ENCODE data around the gene KRT9. TPM values are rescaled to one million over a fixed set of nuclear protein-coding genes. Genes with fewer than 3 reads are reported as not detected.

The KRT9 gene
- total and polyA plus RNA-seq, 2 of the 13 experiments (the other 11 are each of a cell fraction or from before 2014, with no cell fraction given): not detected

GRCh38 chr17:41527063-41528023, 44.5 kb downstream of the KRT9 start (continued):
- TF ChIP-seq HBP1 (CRISPR knock-in tag; IDR thresholded peaks at IDR 0.05; ENCODE audit: low read depth) (no peak), ZGPAT (CRISPR knock-in tag; IDR thresholded peaks at IDR 0.05) (no peak), ZNF335 (CRISPR knock-in tag; IDR thresholded peaks at IDR 0.05) (peak; percentile 9; the same call in 1 of the 2 replicates), HINFP (CRISPR knock-in tag; IDR thresholded peaks at IDR 0.05; ENCODE audit: low read depth) (no peak), E2F2 (CRISPR knock-in tag; IDR thresholded peaks at IDR 0.05; ENCODE audit: borderline replicate concordance) (no peak), ZNF225 (CRISPR knock-in tag; IDR thresholded peaks at IDR 0.05) (0 out of 2 replicates have a peak, but pooled peaks have one; percentile 20), HNRNPH1 (optimal IDR thresholded peaks at IDR 0.05; ENCODE audit: low read depth, low read length) (no peak), TOPORS (CRISPR knock-in tag; IDR thresholded peaks at IDR 0.05) (no peak), STAT5B (CRISPR knock-in tag; IDR thresholded peaks at IDR 0.05) (no peak), ZNF556 (CRISPR knock-in tag; IDR thresholded peaks at IDR 0.05; ENCODE audit: borderline replicate concordance) (no peak), KDM5B (CRISPR knock-in tag; IDR thresholded peaks at IDR 0.05; ENCODE audit: borderline replicate concordance) (peak; percentile 72), ADNP (CRISPR knock-in tag; IDR thresholded peaks at IDR 0.05) (no peak), HOXA5 (CRISPR knock-in tag; IDR thresholded peaks at IDR 0.05) (no peak), PBX3 (CRISPR knock-in tag; IDR thresholded peaks at IDR 0.05; ENCODE audit: borderline replicate concordance) (no peak), ZNF468 (CRISPR knock-in tag; IDR thresholded peaks at IDR 0.05) (0 out of 2 replicates have a peak, but pooled peaks have one; percentile 51), ZSCAN31 (CRISPR knock-in tag; IDR thresholded peaks at IDR 0.05; ENCODE audit: low read depth) (peak; percentile 90; the same call in 1 of the 2 replicates), PHF8 (CRISPR knock-in tag; IDR thresholded peaks at IDR 0.05) (no peak), ZNF563 (CRISPR knock-in tag; IDR thresholded peaks at IDR 0.05) (no peak), FOXA3 (CRISPR knock-in tag; IDR thresholded peaks at IDR 0.05) (no peak), MLX (CRISPR knock-in tag; IDR thresholded peaks at IDR 0.05) (no peak), YEATS2 (CRISPR knock-in tag; IDR thresholded peaks at IDR 0.05; ENCODE audit: borderline replicate concordance) (0 out of 2 replicates have a peak, but pooled peaks have one; percentile 2), ZNF329 (CRISPR knock-in tag; IDR thresholded peaks at IDR 0.05; ENCODE audit: low read depth) (no peak)

Data from HepG2 (cell line).